Ascending aorta (tissue), 2 donors: Measurements from ENCODE around the gene POU6F1. TPM values are rescaled to one million over a fixed set of nuclear protein-coding genes. Genes with fewer than 3 reads are reported as not detected.
"Not testable (repeated sequence)": the region's sequence is repeated elsewhere in the genome, so short reads cannot be mapped to it uniquely, and the experiment has no call there.

ENCODE experiments used
- DNase-seq, 2 donors: peaks; one replicate each; pipeline ENCODE4 v3.0.0-alpha.2; 2019; ENCODE audit warnings: low spot score in 2 of 2
- H3K27ac ChIP-seq, 2 donors: fragments of 200-600 bp; sonication (generic); one replicate each; pipeline ENCODE4 v1.5.1; 2016 to 2017; ENCODE audit warnings: mild to moderate bottlenecking in 1 of 2
- H3K27me3 ChIP-seq: fragments of 200-600 bp; sonication (generic); one replicate; pipeline ENCODE4 v1.5.1; 2017
- H3K36me3 ChIP-seq, 2 donors: fragments of 200-600 bp; sonication (generic); one replicate each; pipeline ENCODE4 v1.5.1; 2016
- H3K4me1 ChIP-seq, 2 donors: fragments of 200-600 bp; sonication (generic); one replicate each; pipeline ENCODE4 v1.5.1; 2016 to 2017; ENCODE audit warnings: mild to moderate bottlenecking in 1 of 2
- H3K4me3 ChIP-seq, 2 donors: fragments of 200-600 bp; sonication (generic); one replicate each; pipeline ENCODE4 v1.5.1; 2016 to 2017; ENCODE audit warnings: mild to moderate bottlenecking in 1 of 2
- H3K9me3 ChIP-seq, 2 donors: fragments of 200-600 bp; sonication (generic); one replicate each; pipeline ENCODE4 v1.5.1; 2016
- intact Hi-C: fragments of 100-400 bp; cut with DNase I; formaldehyde crosslinking; loops from one replicate; pipeline ENCODE4 v1.15.1; 2023
- total RNA-seq: library from RNA; depleted of rRNA; stranded (reverse); fragments of >200 nt; gene quantifications from one replicate; pipeline ENCODE4 v1.1.0, GENCODE V29; 2016
- TF ChIP-seq, protein P1 (sequence below), 3 experiments: fragments of 200-600 bp in 2 of 3; fragments of 450-650 bp in 1 of 3; sonication (generic) in 2 of 3; IDR thresholded peaks; one replicate each; pipeline ENCODE4 v1.5.1; 2016 to 2019; ENCODE audit warnings: antibody characterized with exemption in 3 of 3, mild to moderate bottlenecking in 1 of 3, moderate library complexity in 1 of 3

POU6F1 gene, protein sequence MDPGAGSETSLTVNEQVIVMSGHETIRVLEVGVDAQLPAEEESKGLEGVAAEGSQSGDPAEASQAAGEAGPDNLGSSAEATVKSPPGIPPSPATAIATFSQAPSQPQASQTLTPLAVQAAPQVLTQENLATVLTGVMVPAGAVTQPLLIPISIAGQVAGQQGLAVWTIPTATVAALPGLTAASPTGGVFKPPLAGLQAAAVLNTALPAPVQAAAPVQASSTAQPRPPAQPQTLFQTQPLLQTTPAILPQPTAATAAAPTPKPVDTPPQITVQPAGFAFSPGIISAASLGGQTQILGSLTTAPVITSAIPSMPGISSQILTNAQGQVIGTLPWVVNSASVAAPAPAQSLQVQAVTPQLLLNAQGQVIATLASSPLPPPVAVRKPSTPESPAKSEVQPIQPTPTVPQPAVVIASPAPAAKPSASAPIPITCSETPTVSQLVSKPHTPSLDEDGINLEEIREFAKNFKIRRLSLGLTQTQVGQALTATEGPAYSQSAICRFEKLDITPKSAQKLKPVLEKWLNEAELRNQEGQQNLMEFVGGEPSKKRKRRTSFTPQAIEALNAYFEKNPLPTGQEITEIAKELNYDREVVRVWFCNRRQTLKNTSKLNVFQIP
- total RNA-seq: 24.7 TPM

DNA sequence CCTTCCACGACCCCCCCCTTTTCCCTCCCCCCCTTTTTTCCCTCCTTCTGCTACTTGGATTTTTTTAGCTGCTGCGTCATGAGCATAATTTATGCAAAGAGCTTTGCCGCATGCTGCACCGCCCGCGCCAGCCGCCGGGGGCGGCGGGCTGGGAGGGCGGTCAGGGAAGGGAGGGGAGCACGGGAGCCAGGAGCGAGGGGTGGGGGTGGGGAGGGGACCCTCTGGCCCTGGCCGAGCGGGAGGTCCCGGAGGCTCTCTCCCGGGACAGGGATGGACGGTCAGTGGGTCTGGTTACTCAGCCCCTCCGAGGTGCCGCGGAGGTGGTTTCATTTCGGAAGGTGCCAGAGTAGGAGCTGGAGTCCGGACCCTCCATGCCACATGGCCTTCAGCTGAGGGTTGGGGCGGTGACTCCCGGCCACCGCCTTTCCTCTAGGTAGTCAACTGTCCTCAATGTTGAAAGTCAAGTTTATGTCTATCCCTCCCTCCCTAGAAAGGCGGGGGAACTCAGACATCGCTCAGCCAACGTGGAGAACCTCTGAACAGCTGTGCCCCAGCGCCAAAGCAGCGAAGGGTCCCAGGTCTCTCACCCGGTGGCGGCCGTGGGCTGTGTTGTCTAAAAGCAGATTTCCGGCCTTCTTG lies at the start of gene POU6F1:
Gene POU6F1 (minus strand): TSS at position 95 of the 639 bp plus-strand sequence. CDS start 11,226 bp downstream, outside the sequence.
- peak; percentile 21 to 84 for DNase-seq
- no peaks in the 10 kb centered on the region for H3K36me3 ChIP-seq
- peak within 1 kb of the TSS; percentile 98 for H3K4me3 ChIP-seq
- peaks cover 4 to 15% of the 10 kb centered on the region in 2 donors for H3K4me1 ChIP-seq
- H3K27ac ChIP-seq: peak within 1 kb of the TSS; percentile 99
- TF ChIP-seq, protein P1, sequence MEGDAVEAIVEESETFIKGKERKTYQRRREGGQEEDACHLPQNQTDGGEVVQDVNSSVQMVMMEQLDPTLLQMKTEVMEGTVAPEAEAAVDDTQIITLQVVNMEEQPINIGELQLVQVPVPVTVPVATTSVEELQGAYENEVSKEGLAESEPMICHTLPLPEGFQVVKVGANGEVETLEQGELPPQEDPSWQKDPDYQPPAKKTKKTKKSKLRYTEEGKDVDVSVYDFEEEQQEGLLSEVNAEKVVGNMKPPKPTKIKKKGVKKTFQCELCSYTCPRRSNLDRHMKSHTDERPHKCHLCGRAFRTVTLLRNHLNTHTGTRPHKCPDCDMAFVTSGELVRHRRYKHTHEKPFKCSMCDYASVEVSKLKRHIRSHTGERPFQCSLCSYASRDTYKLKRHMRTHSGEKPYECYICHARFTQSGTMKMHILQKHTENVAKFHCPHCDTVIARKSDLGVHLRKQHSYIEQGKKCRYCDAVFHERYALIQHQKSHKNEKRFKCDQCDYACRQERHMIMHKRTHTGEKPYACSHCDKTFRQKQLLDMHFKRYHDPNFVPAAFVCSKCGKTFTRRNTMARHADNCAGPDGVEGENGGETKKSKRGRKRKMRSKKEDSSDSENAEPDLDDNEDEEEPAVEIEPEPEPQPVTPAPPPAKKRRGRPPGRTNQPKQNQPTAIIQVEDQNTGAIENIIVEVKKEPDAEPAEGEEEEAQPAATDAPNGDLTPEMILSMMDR (IDR thresholded peaks at IDR 0.05): peak; percentile 45 to 84 (median 81)
- H3K27me3 ChIP-seq: no peaks in the 10 kb centered on the region
- no peaks in the 10 kb centered on the region for H3K9me3 ChIP-seq
- intact Hi-C loops: loop anchor here (1.0 to 10.0 kb wide), 6 partner anchors 20 to 453 kb away; partner anchors contain the start of genes ATF1, CSRNP2, DAZAP2 and SMAGP

DNA sequence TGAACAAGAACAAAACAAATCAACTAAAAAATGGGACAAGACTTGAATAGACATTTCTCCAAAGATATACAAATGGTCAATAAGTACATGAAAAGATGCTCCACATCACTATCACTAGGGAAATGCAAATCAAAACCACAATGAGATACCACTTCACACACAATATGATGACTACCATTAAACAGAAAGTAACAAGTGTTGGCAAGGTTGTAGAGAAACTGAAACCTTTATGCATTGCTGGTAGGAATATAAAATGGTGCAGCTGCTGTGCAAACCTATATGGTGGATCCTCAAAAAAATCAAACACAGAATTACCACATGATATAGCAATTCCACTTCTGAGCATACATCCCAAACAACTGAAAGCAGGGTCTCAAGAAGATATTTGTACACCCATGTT lies 47.2 kb upstream of the POU6F1 start:
- Histone ChIP-seq H3K4me3 (no peak overlapping the region), H3K9me3 (no peaks in the 10 kb centered on the region), H3K27ac (no peak overlapping the region), H3K4me1 (peaks cover 0 to 1% of the 10 kb centered on the region in 2 donors), H3K36me3 (no peaks in the 10 kb centered on the region), H3K27me3 (no peaks in the 10 kb centered on the region)
- intact Hi-C loops: no loop called here
- TF ChIP-seq, protein P1 (IDR thresholded peaks at IDR 0.05): no peak
- no peak for DNase-seq

DNA sequence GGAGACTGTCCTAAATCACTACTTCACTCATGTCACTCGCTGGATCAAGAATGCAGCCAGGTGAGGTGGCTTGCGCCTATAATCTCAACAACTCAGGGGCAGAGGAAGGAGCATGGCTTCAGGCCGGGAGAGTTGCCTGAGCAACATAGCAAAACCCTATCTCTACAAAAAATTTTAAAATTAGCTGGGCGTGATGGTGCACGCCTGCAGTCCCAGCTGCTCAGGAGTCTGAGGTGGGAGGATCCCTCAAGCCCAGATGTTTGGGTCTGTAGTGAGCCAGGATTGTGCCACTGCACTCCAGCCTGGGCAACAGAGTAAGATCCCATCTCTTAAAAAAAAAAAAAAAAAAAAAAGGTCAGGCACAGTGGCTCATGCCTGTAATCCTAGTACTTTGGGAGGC lies 46.4 kb upstream of the POU6F1 start:
- H3K9me3 ChIP-seq: no peaks in the 10 kb centered on the region
- H3K27me3 ChIP-seq: no peaks in the 10 kb centered on the region
- DNase-seq: no peak
- H3K27ac ChIP-seq: no peak overlapping the region
- H3K36me3 ChIP-seq: no peaks in the 10 kb centered on the region
- intact Hi-C loops: no loop called here
- H3K4me3 ChIP-seq: no peak overlapping the region
- TF ChIP-seq, protein P1 (IDR thresholded peaks at IDR 0.05): no peak
- H3K4me1 ChIP-seq: no peaks in the 10 kb centered on the region

DNA sequence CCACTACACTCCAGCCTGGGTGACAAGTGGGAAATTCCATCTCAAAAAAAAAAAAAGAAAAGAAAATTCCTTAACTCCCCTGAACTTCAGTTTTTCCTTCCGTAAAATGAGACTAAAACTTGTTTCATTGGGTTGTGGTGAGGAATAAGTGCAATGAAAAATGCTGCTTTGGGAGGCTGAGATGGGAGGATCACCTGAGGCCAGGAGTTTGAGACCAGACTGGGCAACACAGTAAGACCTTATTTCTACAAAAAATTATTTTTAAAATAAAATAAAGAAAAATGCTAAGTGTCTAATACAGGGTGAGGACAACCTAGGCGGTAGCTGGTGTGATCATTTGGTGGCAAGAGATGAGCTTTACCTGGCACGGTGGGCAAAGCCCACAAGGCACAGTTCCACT lies 45.5 kb upstream of the POU6F1 start:
- Histone ChIP-seq H3K27me3 (no peaks in the 10 kb centered on the region), H3K9me3 (no peaks in the 10 kb centered on the region), H3K27ac (no peak overlapping the region), H3K36me3 (no peaks in the 10 kb centered on the region), H3K4me1 (no peaks in the 10 kb centered on the region), H3K4me3 (no peak overlapping the region)
- DNase-seq: no peak
- intact Hi-C loops: no loop called here
- TF ChIP-seq, protein P1 (IDR thresholded peaks at IDR 0.05): no peak

DNA sequence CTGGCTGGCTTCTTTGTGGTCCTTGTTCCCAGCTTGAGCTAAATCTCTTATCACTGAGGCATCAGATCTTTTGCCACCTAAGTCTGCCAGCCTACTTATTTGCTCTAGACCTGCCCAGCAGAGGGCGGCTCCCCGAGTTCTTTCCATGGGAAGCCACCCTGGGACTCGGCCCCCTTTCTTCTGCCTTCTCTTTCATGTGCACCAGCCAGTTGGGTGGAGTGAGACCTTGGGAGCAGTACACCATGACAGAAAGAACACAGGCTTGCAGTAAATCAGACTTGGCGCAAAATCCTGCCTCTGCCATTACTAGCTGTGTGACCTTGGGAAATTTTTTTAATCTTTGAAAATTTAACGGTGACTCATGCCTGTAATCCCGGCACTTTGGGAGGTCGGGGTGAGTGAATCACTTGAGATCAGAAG lies 44.9 kb upstream of the POU6F1 start:
- no peak for DNase-seq
- H3K27ac ChIP-seq: no peak overlapping the region
- H3K9me3 ChIP-seq: no peaks in the 10 kb centered on the region
- H3K36me3 ChIP-seq: no peaks in the 10 kb centered on the region
- no peaks in the 10 kb centered on the region for H3K27me3 ChIP-seq
- TF ChIP-seq, protein P1 (IDR thresholded peaks at IDR 0.05): peak in 1 of 3 experiments; percentile 8
- H3K4me3 ChIP-seq: no peak overlapping the region
- H3K4me1 ChIP-seq: no peaks in the 10 kb centered on the region
- intact Hi-C loops: no loop called here

DNA sequence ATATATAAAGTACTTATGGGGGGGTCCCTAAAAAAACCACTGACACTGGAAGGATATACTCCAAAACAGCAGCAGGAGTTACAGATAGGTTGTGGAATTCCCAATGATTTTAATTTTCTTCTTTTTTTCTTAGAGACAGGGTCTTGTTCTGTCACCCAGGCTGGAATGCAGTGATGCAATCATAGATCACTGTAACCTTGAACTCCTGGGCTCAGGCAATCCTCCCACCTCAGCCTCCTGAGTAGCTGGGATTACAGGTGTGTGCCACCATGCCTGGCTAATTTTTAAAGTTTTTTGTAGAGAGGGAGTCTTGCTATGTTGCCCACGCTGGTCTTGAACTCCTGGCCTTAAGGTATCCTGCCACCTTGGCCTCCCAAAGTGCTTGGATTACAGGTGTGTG lies 41.7 kb upstream of the POU6F1 start:
- H3K4me3 ChIP-seq, H3K27ac ChIP-seq, DNase-seq, H3K36me3 ChIP-seq, H3K9me3 ChIP-seq, intact Hi-C loops, H3K27me3 ChIP-seq, H3K4me1 ChIP-seq: not testable (repeated sequence)
